Endodermal cell (in vitro differentiated cells): Measurements from ENCODE around the gene PRMT9. TPM values are rescaled to one million over a fixed set of nuclear protein-coding genes. Genes with fewer than 3 reads are reported as not detected.

Experiments
- DNase-seq: peaks from one replicate; pipeline ENCODE4 v3.0.0-alpha.2; 2017
- H3K27ac ChIP-seq: 2 replicates; pipeline ENCODE4 v1.5.1; 2013; ENCODE audit warnings: mild to moderate bottlenecking, low read depth, low read length, moderate library complexity
- H3K27me3 ChIP-seq: 2 replicates; pipeline ENCODE4 v1.6.1; 2013; ENCODE audit warnings: mild to moderate bottlenecking, low read length, moderate library complexity; ENCODE audit not compliant: insufficient read depth, control insufficient read depth, poor library complexity, severe bottlenecking
- H3K36me3 ChIP-seq: 2 replicates; pipeline ENCODE4 v1.7.0; 2013; ENCODE audit warnings: mild to moderate bottlenecking, low read length, moderate library complexity; ENCODE audit not compliant: control insufficient read depth, insufficient read depth
- H3K4me1 ChIP-seq: one replicate; pipeline ENCODE4 v1.7.0; 2013; ENCODE audit warnings: low read length; ENCODE audit not compliant: control insufficient read depth, insufficient read depth
- H3K4me3 ChIP-seq: 2 replicates; pipeline ENCODE4 v1.5.1; 2013; ENCODE audit warnings: mild to moderate bottlenecking, low read length, moderate library complexity
- H3K9ac ChIP-seq: 2 replicates; pipeline ENCODE4 v1.6.1; 2013; ENCODE audit warnings: mild to moderate bottlenecking, low read length, moderate library complexity; ENCODE audit not compliant: poor library complexity, severe bottlenecking; ENCODE audit errors: extremely low read depth
- H3K9me3 ChIP-seq: 2 replicates; pipeline ENCODE4 v1.6.1; 2013; ENCODE audit warnings: mild to moderate bottlenecking, low read length, moderate library complexity; ENCODE audit not compliant: control insufficient read depth
- H3K27ac Mint-ChIP-seq: 2 replicates; pipeline ENCODE4 v1.8.0; 2020; ENCODE audit warnings: mixed read lengths
- H3K27me3 Mint-ChIP-seq: 2 replicates; pipeline ENCODE4 v1.8.0; 2021; ENCODE audit warnings: mild to moderate bottlenecking, mixed read lengths; ENCODE audit not compliant: insufficient read depth
- H3K36me3 Mint-ChIP-seq: 2 replicates; pipeline ENCODE4 v1.8.0; 2020; ENCODE audit warnings: low read depth, mixed read lengths
- H3K4me1 Mint-ChIP-seq: 2 replicates; pipeline ENCODE4 v1.8.0; 2020; ENCODE audit warnings: mixed read lengths
- H3K4me3 Mint-ChIP-seq: 2 replicates; pipeline ENCODE4 v1.8.0; 2020; ENCODE audit warnings: mild to moderate bottlenecking, moderate library complexity, mixed read lengths
- H3K9me3 Mint-ChIP-seq: 2 replicates; pipeline ENCODE4 v1.8.0; 2020; ENCODE audit warnings: mild to moderate bottlenecking, mixed read lengths
- WGBS, 2 experiments: methylation state at CpG; one replicate each; pipeline versions ENCODE4 v1.1.5 to v1.1.7; 2013; ENCODE audit warnings: missing lambda C conversion rate in 2 of 2, mixed read lengths in 1 of 2; ENCODE audit not compliant: insufficient coverage in 1 of 2, insufficient read length in 1 of 2; 5-methylcytosine and 5-hydroxymethylcytosine counted together
- total RNA-seq, 2 donors: library from RNA; stranded (reverse); fragmentation: NEBNext Ultra II Directional in 1 of 2; extraction: Animal tissue kit (Norgen Biotek cat#: 25700) in 1 of 2; gene quantifications; 2 replicates in 1 of 2; 3 replicates in 1 of 2; pipeline ENCODE4 v1.2.1, GENCODE V29; 2021
- TF ChIP-seq, protein P1 (sequence below): fragments of 200-600 bp; sonication (generic); conservative IDR thresholded peaks from 2 replicates; pipeline ENCODE4 v1.5.0; 2021; ENCODE audit warnings: antibody characterized with exemption, mild to moderate bottlenecking

Gene PRMT9
- total RNA-seq, 2 donors from 2014 or later = 15.3 to 17.3 TPM

- no peak for DNase-seq
- H3K27me3 ChIP-seq = no peaks in the 10 kb centered on the region
- Mint-ChIP-seq H3K27me3 (no peaks in the 10 kb centered on the region), H3K36me3 (peaks cover 68% of the 10 kb centered on the region), H3K4me3 (no peak overlapping the region), H3K9me3 (no peaks in the 10 kb centered on the region), H3K27ac (no peak overlapping the region), H3K4me1 (no peaks in the 10 kb centered on the region)
- H3K4me1 ChIP-seq = no peaks in the 10 kb centered on the region
- H3K4me3 ChIP-seq = no peak overlapping the region
- 74% methylated on average over 3 of the region's 3 CpGs; no CpG with 5 or more reads in 1 of the 2 experiments for WGBS, 2 experiments
- no peak overlapping the region for H3K9ac ChIP-seq
- H3K27ac ChIP-seq = no peak overlapping the region
- peaks cover 93% of the 10 kb centered on the region for H3K36me3 ChIP-seq
- H3K9me3 ChIP-seq = no peaks in the 10 kb centered on the region
- TF ChIP-seq, protein P1, sequence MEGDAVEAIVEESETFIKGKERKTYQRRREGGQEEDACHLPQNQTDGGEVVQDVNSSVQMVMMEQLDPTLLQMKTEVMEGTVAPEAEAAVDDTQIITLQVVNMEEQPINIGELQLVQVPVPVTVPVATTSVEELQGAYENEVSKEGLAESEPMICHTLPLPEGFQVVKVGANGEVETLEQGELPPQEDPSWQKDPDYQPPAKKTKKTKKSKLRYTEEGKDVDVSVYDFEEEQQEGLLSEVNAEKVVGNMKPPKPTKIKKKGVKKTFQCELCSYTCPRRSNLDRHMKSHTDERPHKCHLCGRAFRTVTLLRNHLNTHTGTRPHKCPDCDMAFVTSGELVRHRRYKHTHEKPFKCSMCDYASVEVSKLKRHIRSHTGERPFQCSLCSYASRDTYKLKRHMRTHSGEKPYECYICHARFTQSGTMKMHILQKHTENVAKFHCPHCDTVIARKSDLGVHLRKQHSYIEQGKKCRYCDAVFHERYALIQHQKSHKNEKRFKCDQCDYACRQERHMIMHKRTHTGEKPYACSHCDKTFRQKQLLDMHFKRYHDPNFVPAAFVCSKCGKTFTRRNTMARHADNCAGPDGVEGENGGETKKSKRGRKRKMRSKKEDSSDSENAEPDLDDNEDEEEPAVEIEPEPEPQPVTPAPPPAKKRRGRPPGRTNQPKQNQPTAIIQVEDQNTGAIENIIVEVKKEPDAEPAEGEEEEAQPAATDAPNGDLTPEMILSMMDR = no peak
Observed at GRCh38 chr4:147628415-147628814, 55.5 kb downstream of the PRMT9 start.

DNA sequence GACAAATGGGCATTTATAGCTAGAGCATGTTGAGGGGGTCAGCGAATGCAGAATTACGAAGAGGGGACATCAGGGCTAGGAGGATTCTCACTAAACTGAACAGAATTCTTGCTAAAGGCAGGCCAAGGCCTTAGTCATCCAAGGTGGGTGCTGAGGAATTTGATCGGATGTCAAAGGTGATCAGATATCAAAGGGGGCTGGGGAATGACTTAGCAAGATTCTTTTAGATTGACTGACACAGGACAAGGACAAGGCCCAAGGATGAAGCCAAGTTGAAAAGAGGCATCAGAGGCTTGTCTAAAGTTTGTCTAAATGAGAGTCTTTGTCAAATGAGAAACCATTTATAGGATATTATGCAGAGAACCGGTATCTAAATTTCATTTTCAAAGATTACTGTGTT lies 57.1 kb downstream of the PRMT9 start:
- Histone ChIP-seq H3K27ac (no peak overlapping the region), H3K9ac (no peak overlapping the region), H3K27me3 (no peaks in the 10 kb centered on the region), H3K4me1 (no peaks in the 10 kb centered on the region), H3K36me3 (peaks cover 85% of the 10 kb centered on the region), H3K4me3 (no peak overlapping the region), H3K9me3 (no peaks in the 10 kb centered on the region)
- H3K27ac Mint-ChIP-seq = peak overlapping the region; percentile 26
- H3K9me3 Mint-ChIP-seq = no peaks in the 10 kb centered on the region
- DNase-seq = peak; percentile 45
- 97 to 100% methylated on average over 3 to 4 of the region's 4 CpGs for WGBS, 2 experiments
- TF ChIP-seq, protein P1 = no peak
- no peaks in the 10 kb centered on the region for H3K27me3 Mint-ChIP-seq
- H3K4me3 Mint-ChIP-seq = no peak overlapping the region
- no peaks in the 10 kb centered on the region for H3K4me1 Mint-ChIP-seq
- peaks cover 67% of the 10 kb centered on the region for H3K36me3 Mint-ChIP-seq

DNA sequence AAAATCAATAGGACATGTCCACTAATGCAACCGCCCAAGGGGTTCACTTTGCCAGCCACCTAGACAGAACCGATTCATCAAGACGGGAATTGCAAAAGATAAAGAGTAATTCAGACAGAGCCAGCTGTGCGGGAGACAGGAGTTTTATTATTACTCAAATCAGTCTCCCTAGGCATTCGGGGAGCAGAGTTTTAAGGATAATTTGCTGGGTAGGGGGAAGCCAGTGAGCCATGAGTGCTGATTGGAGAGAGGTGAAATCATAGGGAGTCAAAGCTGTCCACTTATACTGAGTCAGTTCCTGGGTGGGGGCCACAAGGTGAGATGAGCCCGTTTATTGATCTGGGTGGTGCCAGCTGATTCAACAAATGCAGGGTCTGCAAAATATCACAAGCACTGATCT lies 58.2 kb downstream of the PRMT9 start:
- Mint-ChIP-seq H3K36me3 (peaks cover 60% of the 10 kb centered on the region), H3K4me3 (no peak overlapping the region), H3K9me3 (no peaks in the 10 kb centered on the region), H3K27me3 (no peaks in the 10 kb centered on the region), H3K27ac (no peak overlapping the region), H3K4me1 (peaks cover 3% of the 10 kb centered on the region)
- no peak overlapping the region for H3K9ac ChIP-seq
- no peak overlapping the region for H3K27ac ChIP-seq
- peaks cover 80% of the 10 kb centered on the region for H3K36me3 ChIP-seq
- H3K4me3 ChIP-seq = no peak overlapping the region
- no peak for DNase-seq
- no peaks in the 10 kb centered on the region for H3K4me1 ChIP-seq
- TF ChIP-seq, protein P1 = no peak
- no peaks in the 10 kb centered on the region for H3K9me3 ChIP-seq
- H3K27me3 ChIP-seq = no peaks in the 10 kb centered on the region
- WGBS, 2 experiments = 86 to 92% methylated on average over 5 to 6 of the region's 6 CpGs
